Panc1 (cell line): Measurements from ENCODE around the gene LIMCH1. TPM values are rescaled to one million over a fixed set of nuclear protein-coding genes. Genes with fewer than 3 reads are reported as not detected.

Experiments used
- ATAC-seq: fragments of 200-7000 bp; cut with Tn5 transposase; 2 replicates; pipeline ENCODE4 v1.9.1; 2020; ENCODE audit warnings: mild to moderate bottlenecking, moderate library complexity
- BruUV-seq: library from RNA; stranded (reverse); fragments of 400-500 nt; replicated peaks from 2 replicates; lab custom pipeline; 2021; lab: Mats Ljungman, UMichigan
- CTCF ChIA-PET: fragments of 300-600 bp; sonication (Branson Sonifier 250); formaldehyde crosslinking; loops from one replicate; lab custom pipeline; 2022; ENCODE audit warnings: antibody characterized with exemption; lab: Charles Lee
- POLR2A ChIA-PET: fragments of 300-600 bp; sonication (Branson Sonifier 250); formaldehyde crosslinking; loops from one replicate; lab custom pipeline; 2022; ENCODE audit warnings: antibody characterized with exemption; lab: Charles Lee
- DNase-seq: peaks from one replicate; pipeline ENCODE4 v3.0.0-alpha.2; 2010; ENCODE audit warnings: low read depth, low spot score
- H3K27ac ChIP-seq: 2 replicates; pipeline ENCODE4 v1.5.1; 2011; ENCODE audit warnings: mild to moderate bottlenecking, low read length, inconsistent platforms
- H3K27me3 ChIP-seq: fragments of 200-500 bp; sonication (Bioruptor generic); 2 replicates; pipeline ENCODE4 v1.6.0; 2014; ENCODE audit warnings: low read length, inconsistent platforms; ENCODE audit not compliant: control insufficient read depth, insufficient read depth
- H3K36me3 ChIP-seq: fragments of 200-500 bp; sonication (Bioruptor generic); 2 replicates; pipeline ENCODE4 v1.5.1; 2014; ENCODE audit warnings: inconsistent platforms, mild to moderate bottlenecking, low read length, moderate library complexity; ENCODE audit not compliant: control insufficient read depth, insufficient read depth
- H3K4me1 ChIP-seq: 2 replicates; pipeline ENCODE4 v1.5.1; 2011; ENCODE audit warnings: inconsistent platforms, mild to moderate bottlenecking, low read length, moderate library complexity; ENCODE audit not compliant: control insufficient read depth, insufficient read depth
- H3K4me3 ChIP-seq, 2 experiments: 2 replicates each; pipeline ENCODE4 v1.5.1; 2011 to 2012; ENCODE audit warnings: low read depth in 2 of 2, low read length in 2 of 2, mild to moderate bottlenecking in 2 of 2, inconsistent platforms in 1 of 2, moderate library complexity in 1 of 2
- H3K9me3 ChIP-seq: fragments of 200-500 bp; sonication (Bioruptor generic); 2 replicates; pipeline ENCODE4 v1.5.1; 2014; ENCODE audit warnings: low read depth, mild to moderate bottlenecking, inconsistent platforms, low read length, moderate library complexity; ENCODE audit not compliant: control insufficient read depth, insufficient read depth
- CTCF ChIP-seq: fragments of 450-650 bp; IDR thresholded peaks from 2 replicates; pipeline ENCODE4 v1.5.1; 2017; ENCODE audit warnings: mild to moderate bottlenecking
- POLR2AphosphoS5 ChIP-seq: IDR thresholded peaks from 2 replicates; pipeline ENCODE4 v1.6.1; 2012; ENCODE audit warnings: mild to moderate bottlenecking, low read depth, low read length, moderate library complexity
- REST ChIP-seq, 2 experiments: IDR thresholded peaks; 2 replicates each; pipeline ENCODE4 v1.6.1; 2011 to 2012; ENCODE audit warnings: low read depth in 2 of 2, control low read depth in 1 of 2, low read length in 1 of 2, mild to moderate bottlenecking in 1 of 2, moderate library complexity in 1 of 2; ENCODE audit not compliant: insufficient read depth in 1 of 2
- SIN3A ChIP-seq: IDR thresholded peaks from 2 replicates; pipeline ENCODE4 v1.6.1; 2012; ENCODE audit warnings: low read depth, mild to moderate bottlenecking, low read length, moderate library complexity, borderline replicate concordance; ENCODE audit not compliant: insufficient read depth
- TCF7L2 ChIP-seq: IDR thresholded peaks from 2 replicates; pipeline ENCODE4 v1.6.1; 2011; ENCODE audit warnings: mild to moderate bottlenecking, low read depth, low read length, inconsistent platforms
- in situ Hi-C: cut with HindIII; loops from 2 replicates; pipeline ENCODE4 v1.10.0; 2016; ENCODE audit warnings: low sequenced_read_pairs, low pct_unique_long_range_greater_than_20kb
- intact Hi-C: fragments of 100-400 bp; cut with micrococcal nuclease; formaldehyde crosslinking; loops from one replicate; pipeline ENCODE4 v1.10.0; 2022; ENCODE audit not compliant: unreplicated experiment
- total RNA-seq: library from RNA; stranded (reverse); gene quantifications from one replicate; pipeline ENCODE4 v1.2.1, GENCODE V29; 2021; ENCODE audit not compliant: unreplicated experiment

LIMCH1 gene
- total RNA-seq, 1 experiment from 2014 or later = 3.3 TPM

- ChIA-PET POLR2A (no interaction called here), CTCF (no interaction called here)
- no peak overlapping the region for H3K27ac ChIP-seq
- no peaks in the 10 kb centered on the region for H3K36me3 ChIP-seq
- no peak for DNase-seq
- ATAC-seq = no peak
- no TSS peak for BruUV-seq
- no peaks in the 10 kb centered on the region for H3K9me3 ChIP-seq
- TF ChIP-seq TCF7L2 (no peak), REST (IDR thresholded peaks at IDR 0.05; ENCODE audit: insufficient read depth in 1 of 2, low read depth in 2 of 2, low read length in 1 of 2) (no peak), CTCF (no peak), POLR2AphosphoS5 (no peak), SIN3A (no peak)
- in situ Hi-C loops = no loop called here
- intact Hi-C loops = no loop called here
- H3K4me3 ChIP-seq = no peak overlapping the region
- H3K27me3 ChIP-seq = no peaks in the 10 kb centered on the region; the same call in 1 of the 2 replicates
- no peaks in the 10 kb centered on the region for H3K4me1 ChIP-seq
Observed at GRCh38 chr4:41678951-41679350, 141.0 kb downstream of the LIMCH1 start.

- intact Hi-C loops = no loop called here
Observed at GRCh38 chr4:41679991-41680390, 142.0 kb downstream of the LIMCH1 start.

More at GRCh38 chr4:41679991-41680390, 142.0 kb downstream of the LIMCH1 start:
- Histone ChIP-seq H3K4me1 (no peaks in the 10 kb centered on the region), H3K27ac (no peak overlapping the region), H3K36me3 (no peaks in the 10 kb centered on the region), H3K27me3 (no peaks in the 10 kb centered on the region; the same call in 1 of the 2 replicates), H3K9me3 (no peaks in the 10 kb centered on the region), H3K4me3 (no peak overlapping the region)
- ATAC-seq = no peak
- no peak for DNase-seq
- no TSS peak for BruUV-seq
- TF ChIP-seq CTCF (no peak), SIN3A (no peak), REST (IDR thresholded peaks at IDR 0.05; ENCODE audit: insufficient read depth in 1 of 2, low read depth in 2 of 2, low read length in 1 of 2) (no peak), TCF7L2 (no peak), POLR2AphosphoS5 (no peak)
- ChIA-PET CTCF (no interaction called here), POLR2A (no interaction called here)
- in situ Hi-C loops = no loop called here
